ENCODE data around the gene SLC22A31. TPM values are rescaled to one million over a fixed set of nuclear protein-coding genes. Genes with fewer than 3 reads are reported as not detected.
"Not testable (repeated sequence)": the region's sequence is repeated elsewhere in the genome, so short reads cannot be mapped to it uniquely, and the experiment has no call there.

The SLC22A31 gene
- total RNA-seq, 1 experiment from 2014 or later = not detected

- in situ Hi-C loops (cut with HindIII; ENCODE audit: low pct_unique_long_range_greater_than_20kb, low sequenced_read_pairs); DNase-seq (ENCODE audit: low read depth): not testable (repeated sequence)
Observed at GRCh38 chr16:89185887-89186592, 14.3 kb downstream of the SLC22A31 start.

- DNase-seq (ENCODE audit: low read depth) = no peak
- in situ Hi-C loops (cut with HindIII; ENCODE audit: low pct_unique_long_range_greater_than_20kb, low sequenced_read_pairs) = no loop called here
Observed at GRCh38 chr16:89184933-89185794, 15.2 kb downstream of the SLC22A31 start.

GRCh38 chr16:89184677-89184932 lies 15.7 kb downstream of the SLC22A31 start:
- no peak for DNase-seq (ENCODE audit: low read depth)

GRCh38 chr16:89183975-89184676 lies 16.2 kb downstream of the SLC22A31 start:
- no peak for DNase-seq (ENCODE audit: low read depth)
- in situ Hi-C loops (cut with HindIII; ENCODE audit: low pct_unique_long_range_greater_than_20kb, low sequenced_read_pairs) = no loop called here

More at GRCh38 chr16:89184677-89184932, 15.7 kb downstream of the SLC22A31 start:
- in situ Hi-C loops (cut with HindIII; ENCODE audit: low pct_unique_long_range_greater_than_20kb, low sequenced_read_pairs) = no loop called here

GRCh38 chr16:89183463-89183862 lies 16.9 kb downstream of the SLC22A31 start:
- in situ Hi-C loops (cut with HindIII; ENCODE audit: low pct_unique_long_range_greater_than_20kb, low sequenced_read_pairs) = no loop called here

GRCh38 chr16:89179656-89180315 lies 20.6 kb downstream of the SLC22A31 start:
- in situ Hi-C loops (cut with HindIII; ENCODE audit: low pct_unique_long_range_greater_than_20kb, low sequenced_read_pairs) = no loop called here
- DNase-seq (ENCODE audit: low read depth) = no peak

More at GRCh38 chr16:89183463-89183862, 16.9 kb downstream of the SLC22A31 start:
- no peak for DNase-seq (ENCODE audit: low read depth)

- in situ Hi-C loops (cut with HindIII; ENCODE audit: low pct_unique_long_range_greater_than_20kb, low sequenced_read_pairs) = no loop called here
- no peak for DNase-seq (ENCODE audit: low read depth)
Observed at GRCh38 chr16:89179148-89179484, 21.2 kb downstream of the SLC22A31 start.

GRCh38 chr16:89178453-89179147 lies 21.7 kb downstream of the SLC22A31 start:
- no peak for DNase-seq (ENCODE audit: low read depth)
- in situ Hi-C loops (cut with HindIII; ENCODE audit: low pct_unique_long_range_greater_than_20kb, low sequenced_read_pairs) = no loop called here

- in situ Hi-C loops (cut with HindIII; ENCODE audit: low pct_unique_long_range_greater_than_20kb, low sequenced_read_pairs) = no loop called here
- DNase-seq (ENCODE audit: low read depth) = no peak
Observed at GRCh38 chr16:89177501-89177900, 22.8 kb downstream of the SLC22A31 start.

- in situ Hi-C loops (cut with HindIII; ENCODE audit: low pct_unique_long_range_greater_than_20kb, low sequenced_read_pairs) = no loop called here
- DNase-seq (ENCODE audit: low read depth) = no peak
Observed at GRCh38 chr16:89176717-89177116, 23.6 kb downstream of the SLC22A31 start.

- in situ Hi-C loops (cut with HindIII; ENCODE audit: low pct_unique_long_range_greater_than_20kb, low sequenced_read_pairs) = no loop called here
- no peak for DNase-seq (ENCODE audit: low read depth)
Observed at GRCh38 chr16:89176147-89176690, 24.1 kb downstream of the SLC22A31 start.

- in situ Hi-C loops (cut with HindIII; ENCODE audit: low pct_unique_long_range_greater_than_20kb, low sequenced_read_pairs) = no loop called here
- no peak for DNase-seq (ENCODE audit: low read depth)
Observed at GRCh38 chr16:89175280-89176146, 24.8 kb downstream of the SLC22A31 start.

GRCh38 chr16:89174877-89175276 lies 25.5 kb downstream of the SLC22A31 start:
- no peak for DNase-seq (ENCODE audit: low read depth)
- in situ Hi-C loops (cut with HindIII; ENCODE audit: low pct_unique_long_range_greater_than_20kb, low sequenced_read_pairs) = no loop called here

- in situ Hi-C loops (cut with HindIII; ENCODE audit: low pct_unique_long_range_greater_than_20kb, low sequenced_read_pairs) = no loop called here
- no peak for DNase-seq (ENCODE audit: low read depth)
Observed at GRCh38 chr16:89174055-89174827, 26.1 kb downstream of the SLC22A31 start.

GRCh38 chr16:89173174-89173921 lies 27.0 kb downstream of the SLC22A31 start:
- in situ Hi-C loops (cut with HindIII; ENCODE audit: low pct_unique_long_range_greater_than_20kb, low sequenced_read_pairs) = no loop called here
- no peak for DNase-seq (ENCODE audit: low read depth)

Data from Caki2 (cell line).